Fibroblast of lung (primary cell): Measurements from ENCODE around the gene CRYL1.

Source experiments
- EZH2 ChIP-seq: IDR thresholded peaks from 2 replicates; pipeline ENCODE4 v1.5.1; 2012; ENCODE audit warnings: low read length, control low read depth, mild to moderate bottlenecking; ENCODE audit errors: missing control alignments
- TF ChIP-seq, protein P1 (sequence below), 2 donors: IDR thresholded peaks in 1 of 2; conservative IDR thresholded peaks in 1 of 2; 1 replicate in 1 of 2; 2 replicates in 1 of 2; pipeline ENCODE4 v1.5.1; 2011 to 2012; ENCODE audit warnings: low read length in 2 of 2, control low read depth in 1 of 2, inconsistent platforms in 1 of 2, low read depth in 1 of 2, mild to moderate bottlenecking in 1 of 2

DNA sequence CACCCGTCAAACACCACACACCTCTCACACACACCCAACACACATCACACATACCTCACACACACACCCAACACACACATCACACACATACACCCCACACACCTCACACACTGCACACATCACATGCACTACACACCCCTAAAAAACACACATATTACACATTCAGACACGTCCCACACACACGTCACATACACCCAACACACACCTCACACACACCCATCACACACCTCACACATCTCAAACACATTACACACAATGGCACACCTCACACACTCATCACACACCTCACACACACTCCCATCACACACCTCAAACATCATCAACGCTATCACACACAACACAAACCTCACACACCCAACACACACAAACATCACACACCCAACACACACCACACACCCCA, 133.1 kb downstream of the CRYL1 start:
- TF ChIP-seq, protein P1, sequence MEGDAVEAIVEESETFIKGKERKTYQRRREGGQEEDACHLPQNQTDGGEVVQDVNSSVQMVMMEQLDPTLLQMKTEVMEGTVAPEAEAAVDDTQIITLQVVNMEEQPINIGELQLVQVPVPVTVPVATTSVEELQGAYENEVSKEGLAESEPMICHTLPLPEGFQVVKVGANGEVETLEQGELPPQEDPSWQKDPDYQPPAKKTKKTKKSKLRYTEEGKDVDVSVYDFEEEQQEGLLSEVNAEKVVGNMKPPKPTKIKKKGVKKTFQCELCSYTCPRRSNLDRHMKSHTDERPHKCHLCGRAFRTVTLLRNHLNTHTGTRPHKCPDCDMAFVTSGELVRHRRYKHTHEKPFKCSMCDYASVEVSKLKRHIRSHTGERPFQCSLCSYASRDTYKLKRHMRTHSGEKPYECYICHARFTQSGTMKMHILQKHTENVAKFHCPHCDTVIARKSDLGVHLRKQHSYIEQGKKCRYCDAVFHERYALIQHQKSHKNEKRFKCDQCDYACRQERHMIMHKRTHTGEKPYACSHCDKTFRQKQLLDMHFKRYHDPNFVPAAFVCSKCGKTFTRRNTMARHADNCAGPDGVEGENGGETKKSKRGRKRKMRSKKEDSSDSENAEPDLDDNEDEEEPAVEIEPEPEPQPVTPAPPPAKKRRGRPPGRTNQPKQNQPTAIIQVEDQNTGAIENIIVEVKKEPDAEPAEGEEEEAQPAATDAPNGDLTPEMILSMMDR (conservative IDR thresholded peaks at IDR 0.05 in 1 of 2, IDR thresholded peaks at IDR 0.05 in 1 of 2; ENCODE audit: low read depth in 1 of 2, low read length in 2 of 2): no peak
- no peak for TF ChIP-seq EZH2
